GM19463 (cell line): ENCODE measurements around the gene ANKRD34A.
A peak's percentile ranks its signal among the peaks of the same experiment; 100 is the strongest.

ENCODE experiments used
- ATAC-seq: cut with Tn5 transposase; IDR thresholded peaks from one replicate; pipeline ENCODE4 v1.9.1; 2021; ENCODE audit warnings: mild to moderate bottlenecking, moderate library complexity; ENCODE audit not compliant: unreplicated experiment

ANKRD34A gene

GRCh38 chr1:145991735-145992412, 27.5 kb upstream of the ANKRD34A start:
- ATAC-seq, result no peak

DNA sequence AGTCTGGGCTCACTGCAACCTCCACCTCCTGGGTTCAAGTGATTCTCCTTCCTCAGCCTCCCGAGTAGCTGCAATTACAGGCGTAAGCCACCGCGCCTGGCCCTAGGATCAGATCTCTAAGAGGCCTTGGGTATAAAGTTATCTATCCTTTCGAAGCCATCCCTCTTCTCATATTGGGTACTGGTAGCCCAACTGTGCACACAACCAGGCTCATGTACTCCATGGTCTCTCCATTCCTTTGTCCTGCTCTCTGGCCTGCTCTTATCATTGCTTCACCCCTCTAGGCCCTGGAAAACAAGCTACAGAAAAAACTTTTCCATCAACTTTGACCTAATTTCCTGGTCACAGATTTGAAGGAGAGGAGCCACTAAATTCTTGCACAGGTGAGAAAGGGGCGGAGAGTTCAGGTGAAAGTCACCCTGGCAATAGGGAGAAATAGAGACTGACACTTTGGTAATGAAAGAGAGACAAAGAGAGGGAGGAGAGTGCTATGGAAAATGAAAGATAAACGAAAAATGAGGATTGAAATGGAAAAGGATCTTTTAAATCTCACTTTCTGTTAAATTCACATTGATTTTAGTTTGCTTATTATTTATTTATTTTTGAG, 26.0 kb upstream of the ANKRD34A start:
- no peak for ATAC-seq

GRCh38 chr1:145988773-145989172, 24.4 kb upstream of the ANKRD34A start:
- no peak for ATAC-seq

DNA sequence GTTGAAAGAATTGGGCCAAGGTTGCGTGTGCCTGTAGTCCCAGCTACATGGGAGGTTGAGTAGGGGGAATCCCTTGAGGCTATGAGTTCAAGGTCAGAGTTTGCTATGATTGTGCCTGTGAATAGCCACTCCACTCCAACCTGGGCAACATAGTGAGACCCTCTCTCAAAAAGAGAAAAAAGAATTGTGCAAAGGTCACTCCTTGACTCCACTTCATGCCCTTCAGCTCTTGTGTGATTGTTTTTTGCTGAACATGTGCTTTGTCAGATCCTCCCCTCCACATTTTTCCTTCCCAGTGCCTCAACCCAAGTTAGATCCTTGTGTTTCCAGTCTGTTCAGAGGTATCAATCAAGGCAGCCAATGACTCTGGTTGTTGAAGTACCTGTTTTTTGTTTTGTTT, 23.6 kb upstream of the ANKRD34A start:
- no peak for ATAC-seq

DNA sequence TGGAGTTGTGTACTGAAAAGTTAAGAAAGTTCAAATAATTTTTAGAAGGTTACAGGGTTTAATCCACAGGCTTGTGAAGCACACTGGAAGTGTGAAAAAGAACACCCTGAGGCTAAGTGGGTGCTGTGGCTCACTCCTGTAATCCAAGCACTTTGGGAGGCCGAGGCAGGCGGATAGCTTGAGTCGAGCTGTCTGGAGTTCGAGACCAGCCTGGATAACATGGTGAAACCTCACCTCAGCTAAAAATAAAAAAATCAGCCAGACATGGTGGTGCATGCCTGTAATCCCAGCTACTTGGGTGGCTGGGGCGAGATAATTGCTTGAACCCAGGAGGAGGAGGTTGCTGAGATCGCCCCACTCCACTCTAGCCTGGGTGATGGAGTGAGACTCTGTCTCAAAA, 22.2 kb upstream of the ANKRD34A start:
- ATAC-seq, result no peak

GRCh38 chr1:145985502-145986439, 21.4 kb upstream of the ANKRD34A start:
- ATAC-seq, result no peak

GRCh38 chr1:145985129-145985501, 20.7 kb upstream of the ANKRD34A start:
- ATAC-seq, result no peak

DNA sequence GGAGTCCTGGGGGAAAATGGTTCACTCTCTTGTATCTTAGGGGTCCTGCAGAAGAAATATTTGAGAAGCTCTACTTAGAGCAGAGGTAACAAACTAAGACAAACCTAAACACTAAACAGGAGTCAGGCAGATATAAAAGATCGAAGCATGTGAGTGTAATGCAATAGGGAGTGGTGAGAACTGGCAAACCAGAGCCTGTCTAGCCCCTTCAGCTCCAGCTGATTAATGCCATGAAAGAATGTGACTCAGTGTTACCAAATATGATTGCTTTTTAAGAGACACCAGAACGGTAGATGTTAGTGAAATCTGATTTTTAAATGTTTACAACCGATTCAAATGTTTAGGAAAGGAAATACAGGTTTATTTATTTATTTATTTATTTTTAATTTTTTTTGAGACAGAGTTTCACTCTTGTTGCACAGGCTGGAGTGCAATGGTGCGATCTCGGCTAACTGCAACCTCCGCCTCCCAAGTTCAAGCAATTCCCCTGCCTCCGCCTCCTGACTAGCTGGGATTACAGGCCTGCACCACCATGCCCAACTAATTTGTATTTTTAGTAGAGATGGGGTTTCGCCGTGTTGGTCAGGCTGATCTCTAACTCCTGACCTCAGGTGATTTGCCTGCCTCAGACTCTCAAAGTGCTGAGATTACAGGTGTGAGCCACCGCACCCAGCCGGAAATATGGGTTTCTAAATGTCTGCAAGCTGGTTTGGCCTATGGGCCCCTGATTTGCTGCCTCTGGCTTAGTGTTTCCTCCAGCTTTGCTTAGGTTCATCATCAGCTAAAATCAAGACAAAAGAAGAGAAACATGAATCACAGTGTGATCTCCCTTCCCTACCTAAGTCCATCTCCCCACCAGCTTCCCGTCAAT, 19.8 kb upstream of the ANKRD34A start:
- ATAC-seq, result no peak

- no peak for ATAC-seq
Measured at GRCh38 chr1:145983206-145983675, 18.9 kb upstream of the ANKRD34A start.

DNA sequence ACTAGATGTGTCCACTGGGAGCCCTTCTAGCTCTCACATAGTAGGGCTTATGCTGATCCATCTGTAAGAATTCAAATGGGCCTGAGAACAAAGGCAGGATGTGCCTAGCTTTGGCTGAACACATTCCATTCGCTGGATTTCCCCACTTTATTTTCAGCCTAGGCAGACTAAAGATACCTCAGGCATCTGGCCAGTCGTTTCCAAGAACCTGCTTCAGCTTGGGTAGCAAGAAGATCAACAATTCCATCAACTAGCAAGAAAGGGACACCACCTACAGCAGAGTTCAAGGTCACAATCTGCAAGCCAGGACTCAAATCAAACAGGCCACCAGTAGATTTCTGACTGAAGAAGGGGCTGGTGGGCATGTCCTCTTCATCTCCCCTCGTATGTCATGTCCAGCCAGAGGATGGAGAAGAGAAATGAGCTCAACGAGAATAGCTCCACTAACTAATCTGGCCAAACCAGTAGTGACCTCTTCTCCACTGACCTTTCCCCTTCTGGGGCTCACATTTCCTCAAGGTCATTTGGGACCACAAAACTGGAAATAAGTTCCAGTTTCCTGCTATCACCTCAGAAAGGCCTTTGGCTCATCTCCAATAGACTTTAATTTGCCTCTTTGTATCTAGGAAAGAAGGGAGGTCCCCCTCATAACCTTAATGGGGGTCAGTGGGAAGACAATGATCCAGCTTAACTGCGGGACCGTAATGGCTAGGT, 17.8 kb upstream of the ANKRD34A start:
- ATAC-seq, result no peak

DNA sequence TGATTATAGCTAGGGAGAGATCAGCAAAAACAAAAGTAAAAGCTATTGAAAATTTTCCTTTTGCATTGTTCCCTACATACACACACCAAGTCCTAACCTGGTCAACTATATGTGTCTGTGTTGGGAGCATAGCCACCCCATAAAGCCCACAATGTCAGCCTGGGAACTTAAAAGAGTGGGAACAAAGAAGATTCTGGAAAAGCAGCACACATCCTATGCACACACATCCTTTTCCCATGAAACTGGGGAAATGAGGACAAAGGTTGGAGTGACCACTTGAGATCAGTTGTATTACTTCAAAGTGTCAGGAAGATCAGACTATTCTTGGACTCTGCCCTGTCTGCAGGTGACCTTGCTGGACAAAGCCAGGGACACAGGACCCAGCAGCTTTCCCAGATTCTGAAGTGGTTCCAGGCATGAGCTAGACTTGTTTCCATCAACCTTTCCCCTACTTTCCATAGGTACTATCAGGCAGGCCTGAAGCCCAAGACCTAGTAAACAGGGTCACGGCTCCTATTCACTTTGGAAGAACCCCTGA, 16.2 kb upstream of the ANKRD34A start:
- no peak for ATAC-seq

DNA sequence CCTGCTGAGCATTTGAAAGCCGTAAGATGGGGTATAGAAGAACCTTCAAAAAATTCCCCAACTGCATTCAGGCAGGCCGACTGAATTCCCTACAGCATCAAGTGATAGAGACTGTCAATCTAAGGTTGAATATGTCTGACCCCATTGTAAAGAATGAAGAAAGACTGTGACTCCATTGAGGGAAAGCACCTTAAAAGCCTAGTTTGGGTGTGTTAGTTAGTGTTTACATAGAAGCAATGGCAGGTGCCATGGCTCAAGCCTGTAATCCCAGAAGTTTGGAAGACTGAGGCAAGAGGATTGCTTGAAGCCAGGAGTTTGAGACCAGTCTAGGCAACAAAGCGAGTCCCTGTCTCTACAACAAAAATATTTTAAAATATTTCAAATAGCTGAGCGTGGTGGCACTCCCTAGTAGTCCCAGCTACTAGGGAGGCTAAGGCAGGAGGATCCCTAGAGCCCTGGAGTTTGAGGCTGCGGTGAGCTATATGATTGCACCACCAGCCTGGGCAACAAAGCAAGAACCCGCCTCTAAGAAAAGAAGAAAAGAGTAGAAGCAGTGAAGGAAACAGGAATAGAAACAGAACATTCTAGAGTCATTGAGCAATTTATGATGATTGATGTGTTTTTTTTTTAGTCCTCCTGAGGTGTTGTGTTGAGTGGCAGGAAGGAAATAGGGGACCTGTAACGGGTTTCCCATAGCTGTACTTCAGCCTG, 15.5 kb upstream of the ANKRD34A start:
- ATAC-seq, result peak; percentile 13

- peak; percentile 91 for ATAC-seq
Measured at GRCh38 chr1:145978854-145979745, 14.7 kb upstream of the ANKRD34A start.

DNA sequence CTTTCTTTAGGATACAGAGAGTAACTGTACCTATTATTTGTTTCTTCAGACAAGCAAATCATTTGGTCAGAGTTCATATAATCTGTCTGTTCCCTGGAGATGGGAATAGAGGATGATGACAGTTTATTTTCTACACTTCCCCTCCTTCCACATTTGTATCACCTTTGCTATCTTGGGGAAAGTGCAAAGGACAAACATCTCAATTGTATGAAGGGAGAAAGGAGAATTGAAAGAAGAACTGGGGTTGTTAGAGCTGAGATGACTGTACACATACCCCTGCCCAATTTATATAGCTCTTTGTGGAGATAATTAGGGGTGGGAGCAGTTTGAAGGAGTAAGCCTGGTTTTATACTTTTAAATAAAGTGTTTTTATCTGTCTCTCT, 14.1 kb upstream of the ANKRD34A start:
- ATAC-seq, result no peak

- ATAC-seq, result no peak
Measured at GRCh38 chr1:145977486-145978470, 13.4 kb upstream of the ANKRD34A start.

GRCh38 chr1:145977016-145977415, 12.6 kb upstream of the ANKRD34A start:
- no peak for ATAC-seq

DNA sequence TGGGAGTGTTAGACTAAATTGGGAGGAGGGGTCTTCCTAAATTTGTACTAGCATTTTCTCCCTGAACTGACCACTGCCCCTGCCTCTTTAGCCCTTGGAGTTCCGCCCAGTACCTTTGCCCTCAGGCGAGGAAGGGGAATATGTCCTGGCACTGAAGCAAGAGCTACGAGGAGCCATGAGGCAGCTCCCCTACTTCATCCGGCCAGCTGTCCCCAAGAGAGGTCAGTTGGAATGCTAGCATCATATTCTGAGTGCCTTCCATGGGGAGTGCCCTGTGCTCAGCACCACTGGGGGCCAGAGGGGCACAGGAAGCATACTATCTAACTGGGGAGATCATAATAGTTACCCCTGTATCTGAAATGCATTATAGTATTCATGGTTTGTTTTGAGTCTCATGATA, 10.8 kb upstream of the ANKRD34A start:
- no peak for ATAC-seq
